SIG-M5 treated with dmso at 0.1 percent for 504 hours (cell line): ENCODE data around the gene NOTUM.
"Not testable (repeated sequence)": the region's sequence is repeated elsewhere in the genome, so short reads cannot be mapped to it uniquely, and the experiment has no call there.

Source experiments
- DNase-seq: peaks from one replicate; lab custom pipeline; 2025; ENCODE audit not compliant: unreplicated experiment; lab: John Stamatoyannopoulos, UW

NOTUM gene

GRCh38 chr17:81924557-81925532 is 36.1 kb downstream of the NOTUM start:
- peak; percentile 44 for DNase-seq

GRCh38 chr17:81923302-81924260 is 37.4 kb downstream of the NOTUM start:
- DNase-seq = peak; percentile 96

- peak; percentile 83 for DNase-seq
Observed at GRCh38 chr17:81922566-81923301, 38.3 kb downstream of the NOTUM start.

- DNase-seq = peak; percentile 73
Observed at GRCh38 chr17:81921996-81922565, 38.9 kb downstream of the NOTUM start.

GRCh38 chr17:81921537-81921862 is 39.5 kb downstream of the NOTUM start:
- DNase-seq = no peak

GRCh38 chr17:81920612-81921536 is 40.1 kb downstream of the NOTUM start:
- peak; percentile 93 for DNase-seq

GRCh38 chr17:81918832-81919545 is 42.0 kb downstream of the NOTUM start:
- peak; percentile 66 for DNase-seq

GRCh38 chr17:81918333-81918669 is 42.7 kb downstream of the NOTUM start:
- DNase-seq = not testable (repeated sequence)

GRCh38 chr17:81917565-81918332 is 43.2 kb downstream of the NOTUM start, which contains the start of gene SIRT7:
Gene SIRT7 (minus strand): TSS chr17:81918176. CDS start chr17:81918131, 45 bp downstream.
- peak; percentile 78 for DNase-seq

- DNase-seq = peak; percentile 70
Observed at GRCh38 chr17:81916234-81917001, 44.6 kb downstream of the NOTUM start.

GRCh38 chr17:81915331-81915730 is 45.7 kb downstream of the NOTUM start:
- no peak for DNase-seq

GRCh38 chr17:81914103-81914850 is 46.7 kb downstream of the NOTUM start:
- DNase-seq = no peak

- DNase-seq = no peak
Observed at GRCh38 chr17:81913394-81914102, 47.4 kb downstream of the NOTUM start.

- DNase-seq = no peak
Observed at GRCh38 chr17:81912441-81913309, 48.3 kb downstream of the NOTUM start.

GRCh38 chr17:81911969-81912368 is 49.0 kb downstream of the NOTUM start:
- no peak for DNase-seq
